ENCODE results near the gene RPLP1. TPM values are rescaled to one million over a fixed set of nuclear protein-coding genes. Genes with fewer than 3 reads are reported as not detected.

The RPLP1 gene
- total and polyA plus RNA-seq, 4 donors, result 45.2 to 765 (median 319) TPM

- Histone ChIP-seq H3K4me3 (ENCODE audit: low read depth in 1 of 3, low read length in 3 of 3) (no peak overlapping the region), H3K4me1 (ENCODE audit: control insufficient read depth in 4 of 4, insufficient read depth in 4 of 4, low read length in 3 of 4) (no peaks in the 10 kb centered on the region), H3K27me3 (ENCODE audit: control insufficient read depth in 4 of 4, insufficient read depth in 4 of 4, low read length in 3 of 4) (no peaks in the 10 kb centered on the region), H3K27ac (ENCODE audit: low read depth in 1 of 2, low read length in 2 of 2) (no peak overlapping the region), H3K36me3 (ENCODE audit: control insufficient read depth in 4 of 4, insufficient read depth in 3 of 4, low read depth in 1 of 4, low read length in 3 of 4) (no peaks in the 10 kb centered on the region), H3K9me3 (ENCODE audit: control insufficient read depth in 4 of 4, low read length in 3 of 4) (peaks cover 0 to 2% (median 0%) of the 10 kb centered on the region in 4 donors), H3K9ac (ENCODE audit: low read depth in 1 of 2, low read length in 2 of 2) (no peak overlapping the region)
- DNase-seq (ENCODE audit: low spot score), result no peak
- TF ChIP-seq JUND (IDR thresholded peaks at IDR 0.05) (no peak), FOXA2 (IDR thresholded peaks at IDR 0.05) (no peak), ZBTB33 (IDR thresholded peaks at IDR 0.05) (no peak), NR2F2 (IDR thresholded peaks at IDR 0.05) (no peak), HNF4A (conservative IDR thresholded peaks at IDR 0.05) (no peak), FOXA1 (IDR thresholded peaks at IDR 0.05) (no peak), EGR1 (IDR thresholded peaks at IDR 0.05; ENCODE audit: low read depth in 2 of 2) (no peak), YY1 (IDR thresholded peaks at IDR 0.05) (no peak), HNF4G (IDR thresholded peaks at IDR 0.05) (no peak)
- WGBS, result 64% methylated on average over 6 of the region's 6 CpGs
Measured at GRCh38 chr15:69484837-69485236, 32.2 kb downstream of the RPLP1 start.

- Histone ChIP-seq H3K4me1 (ENCODE audit: control insufficient read depth in 4 of 4, insufficient read depth in 4 of 4, low read length in 3 of 4) (peaks cover 0 to 3% (median under 1%) of the 10 kb centered on the region in 4 donors), H3K9ac (ENCODE audit: low read depth in 1 of 2, low read length in 2 of 2) (no peak overlapping the region), H3K4me3 (ENCODE audit: low read depth in 1 of 3, low read length in 3 of 3) (no peak overlapping the region), H3K36me3 (ENCODE audit: control insufficient read depth in 4 of 4, insufficient read depth in 3 of 4, low read depth in 1 of 4, low read length in 3 of 4) (no peaks in the 10 kb centered on the region), H3K9me3 (ENCODE audit: control insufficient read depth in 4 of 4, low read length in 3 of 4) (no peaks in the 10 kb centered on the region), H3K27ac (ENCODE audit: low read depth in 1 of 2, low read length in 2 of 2) (no peak overlapping the region), H3K27me3 (ENCODE audit: control insufficient read depth in 4 of 4, insufficient read depth in 4 of 4, low read length in 3 of 4) (no peaks in the 10 kb centered on the region)
- 92% methylated on average over 3 of the region's 3 CpGs for WGBS
- TF ChIP-seq SP1 (IDR thresholded peaks at IDR 0.05), result no peak
- no peak for TF ChIP-seq TAF1 (conservative IDR thresholded peaks at IDR 0.05)
- TF ChIP-seq HNF4G (IDR thresholded peaks at IDR 0.05), result no peak
- DNase-seq (ENCODE audit: low spot score), result no peak
Measured at GRCh38 chr15:69486481-69487110, 34.0 kb downstream of the RPLP1 start.

DNA sequence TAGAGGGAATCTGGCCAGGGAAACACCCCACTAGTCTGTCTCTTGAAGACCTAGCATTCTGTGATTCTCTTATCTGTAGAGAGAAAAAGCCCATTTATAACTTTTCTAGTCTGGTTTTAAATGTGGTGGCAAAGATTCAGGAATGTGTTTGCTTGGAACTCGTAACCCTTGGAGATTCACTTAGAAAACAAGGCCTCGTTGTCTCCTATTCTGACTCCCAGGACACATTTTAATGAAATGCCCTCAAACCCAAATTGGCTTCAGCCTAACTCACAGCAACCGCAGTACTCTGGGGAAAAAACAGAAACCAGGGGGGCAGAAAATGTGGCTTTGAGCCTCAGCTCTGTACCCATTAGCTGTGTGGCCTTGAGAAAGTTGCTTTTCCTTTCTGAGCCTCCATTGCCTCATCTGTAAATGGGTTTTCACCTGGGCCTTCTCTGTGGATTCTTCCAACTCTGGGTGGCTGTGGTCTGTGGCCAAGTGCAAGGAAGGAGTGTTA lies 36.5 kb downstream of the RPLP1 start:
- Histone ChIP-seq H3K4me3 (ENCODE audit: low read depth in 1 of 3, low read length in 3 of 3) (no peak overlapping the region), H3K27ac (ENCODE audit: low read depth in 1 of 2, low read length in 2 of 2) (no peak overlapping the region), H3K9ac (ENCODE audit: low read depth in 1 of 2, low read length in 2 of 2) (no peak overlapping the region), H3K27me3 (ENCODE audit: control insufficient read depth in 4 of 4, insufficient read depth in 4 of 4, low read length in 3 of 4) (no peaks in the 10 kb centered on the region), H3K4me1 (ENCODE audit: control insufficient read depth in 4 of 4, insufficient read depth in 4 of 4, low read length in 3 of 4) (peaks cover 0 to 3% (median under 1%) of the 10 kb centered on the region in 4 donors), H3K36me3 (ENCODE audit: control insufficient read depth in 4 of 4, insufficient read depth in 3 of 4, low read depth in 1 of 4, low read length in 3 of 4) (no peaks in the 10 kb centered on the region), H3K9me3 (ENCODE audit: control insufficient read depth in 4 of 4, low read length in 3 of 4) (no peaks in the 10 kb centered on the region)
- TF ChIP-seq, protein P1, sequence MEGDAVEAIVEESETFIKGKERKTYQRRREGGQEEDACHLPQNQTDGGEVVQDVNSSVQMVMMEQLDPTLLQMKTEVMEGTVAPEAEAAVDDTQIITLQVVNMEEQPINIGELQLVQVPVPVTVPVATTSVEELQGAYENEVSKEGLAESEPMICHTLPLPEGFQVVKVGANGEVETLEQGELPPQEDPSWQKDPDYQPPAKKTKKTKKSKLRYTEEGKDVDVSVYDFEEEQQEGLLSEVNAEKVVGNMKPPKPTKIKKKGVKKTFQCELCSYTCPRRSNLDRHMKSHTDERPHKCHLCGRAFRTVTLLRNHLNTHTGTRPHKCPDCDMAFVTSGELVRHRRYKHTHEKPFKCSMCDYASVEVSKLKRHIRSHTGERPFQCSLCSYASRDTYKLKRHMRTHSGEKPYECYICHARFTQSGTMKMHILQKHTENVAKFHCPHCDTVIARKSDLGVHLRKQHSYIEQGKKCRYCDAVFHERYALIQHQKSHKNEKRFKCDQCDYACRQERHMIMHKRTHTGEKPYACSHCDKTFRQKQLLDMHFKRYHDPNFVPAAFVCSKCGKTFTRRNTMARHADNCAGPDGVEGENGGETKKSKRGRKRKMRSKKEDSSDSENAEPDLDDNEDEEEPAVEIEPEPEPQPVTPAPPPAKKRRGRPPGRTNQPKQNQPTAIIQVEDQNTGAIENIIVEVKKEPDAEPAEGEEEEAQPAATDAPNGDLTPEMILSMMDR (IDR thresholded peaks at IDR 0.05; ENCODE audit: low read depth, low read length, missing input control), result no peak
- no peak for TF ChIP-seq ZBTB33 (IDR thresholded peaks at IDR 0.05)
- TF ChIP-seq, protein P2, sequence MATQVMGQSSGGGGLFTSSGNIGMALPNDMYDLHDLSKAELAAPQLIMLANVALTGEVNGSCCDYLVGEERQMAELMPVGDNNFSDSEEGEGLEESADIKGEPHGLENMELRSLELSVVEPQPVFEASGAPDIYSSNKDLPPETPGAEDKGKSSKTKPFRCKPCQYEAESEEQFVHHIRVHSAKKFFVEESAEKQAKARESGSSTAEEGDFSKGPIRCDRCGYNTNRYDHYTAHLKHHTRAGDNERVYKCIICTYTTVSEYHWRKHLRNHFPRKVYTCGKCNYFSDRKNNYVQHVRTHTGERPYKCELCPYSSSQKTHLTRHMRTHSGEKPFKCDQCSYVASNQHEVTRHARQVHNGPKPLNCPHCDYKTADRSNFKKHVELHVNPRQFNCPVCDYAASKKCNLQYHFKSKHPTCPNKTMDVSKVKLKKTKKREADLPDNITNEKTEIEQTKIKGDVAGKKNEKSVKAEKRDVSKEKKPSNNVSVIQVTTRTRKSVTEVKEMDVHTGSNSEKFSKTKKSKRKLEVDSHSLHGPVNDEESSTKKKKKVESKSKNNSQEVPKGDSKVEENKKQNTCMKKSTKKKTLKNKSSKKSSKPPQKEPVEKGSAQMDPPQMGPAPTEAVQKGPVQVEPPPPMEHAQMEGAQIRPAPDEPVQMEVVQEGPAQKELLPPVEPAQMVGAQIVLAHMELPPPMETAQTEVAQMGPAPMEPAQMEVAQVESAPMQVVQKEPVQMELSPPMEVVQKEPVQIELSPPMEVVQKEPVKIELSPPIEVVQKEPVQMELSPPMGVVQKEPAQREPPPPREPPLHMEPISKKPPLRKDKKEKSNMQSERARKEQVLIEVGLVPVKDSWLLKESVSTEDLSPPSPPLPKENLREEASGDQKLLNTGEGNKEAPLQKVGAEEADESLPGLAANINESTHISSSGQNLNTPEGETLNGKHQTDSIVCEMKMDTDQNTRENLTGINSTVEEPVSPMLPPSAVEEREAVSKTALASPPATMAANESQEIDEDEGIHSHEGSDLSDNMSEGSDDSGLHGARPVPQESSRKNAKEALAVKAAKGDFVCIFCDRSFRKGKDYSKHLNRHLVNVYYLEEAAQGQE (IDR thresholded peaks at IDR 0.05), result no peak
- no peak for DNase-seq (ENCODE audit: low spot score)
- 76% methylated on average over 3 of the region's 3 CpGs for WGBS
